Upper lobe of left lung (tissue), 6 donors: ENCODE results near the gene ATP10B. TPM values are rescaled to one million over a fixed set of nuclear protein-coding genes. Genes with fewer than 3 reads are reported as not detected.

Experiments used
- ATAC-seq, 2 donors: fragments of 200-7000 bp; cut with Tn5 transposase; one replicate each; pipeline ENCODE4 v1.9.1; 2022; ENCODE audit warnings: mild to moderate bottlenecking in 2 of 2, moderate library complexity in 2 of 2; ENCODE audit not compliant: low FRiP score in 2 of 2
- DNase-seq, 2 donors: peaks; one replicate each; pipeline ENCODE4 v3.0.0-alpha.2; 2019 to 2020
- H3K27ac ChIP-seq, 4 donors: fragments of 200-600 bp; sonication (generic); one replicate each; pipeline ENCODE4 v1.5.1; 2016 to 2019
- H3K27me3 ChIP-seq, 4 donors: fragments of 200-600 bp; sonication (generic); one replicate each; pipeline ENCODE4 v1.5.1; 2017 to 2019
- H3K36me3 ChIP-seq, 4 donors: fragments of 200-600 bp; sonication (generic); one replicate each; pipeline ENCODE4 v1.5.1; 2016 to 2019
- H3K4me1 ChIP-seq, 4 donors: fragments of 200-600 bp; sonication (generic); one replicate each; pipeline ENCODE4 v1.5.1; 2018 to 2019
- H3K4me3 ChIP-seq, 4 donors: fragments of 200-600 bp; sonication (generic); one replicate each; pipeline ENCODE4 v1.5.1; 2017 to 2019; ENCODE audit warnings: mild to moderate bottlenecking in 2 of 4, moderate library complexity in 1 of 4
- H3K9me3 ChIP-seq, 4 donors: fragments of 200-600 bp; sonication (generic); one replicate each; pipeline ENCODE4 v1.5.1; 2018 to 2019
- EP300 ChIP-seq, 4 donors: sonication (generic); formaldehyde crosslinking; IDR thresholded peaks; one replicate each; pipeline ENCODE4 v1.5.1; 2017; ENCODE audit warnings: antibody characterized with exemption in 4 of 4, control low read depth in 2 of 4
- POLR2A ChIP-seq, 4 donors: fragments of 450-650 bp; IDR thresholded peaks; one replicate each; pipeline ENCODE4 v1.5.1; 2016 to 2017; ENCODE audit warnings: antibody characterized with exemption in 4 of 4, mild to moderate bottlenecking in 2 of 4
- POLR2AphosphoS5 ChIP-seq, 2 donors: sonication (generic); formaldehyde crosslinking; IDR thresholded peaks; one replicate each; pipeline ENCODE4 v1.5.1; 2017; ENCODE audit warnings: antibody characterized with exemption in 2 of 2
- WGBS, 2 donors: methylation state at CpG; one replicate each; pipeline ENCODE4 v1.1.5; 2017 to 2018; 5-methylcytosine and 5-hydroxymethylcytosine counted together
- total RNA-seq, 6 donors: library from RNA; depleted of rRNA in 4 of 6; stranded (reverse); fragments of >200 nt in 4 of 6; gene quantifications; one replicate each; pipeline versions ENCODE4 v1.1.0 to v1.2.1, GENCODE V29; 2016 to 2021
- TF ChIP-seq, protein P1 (sequence below), 6 experiments: fragments of 450-650 bp in 4 of 6; fragments of 200-600 bp in 2 of 6; sonication (generic) in 2 of 6; IDR thresholded peaks; one replicate each; pipeline ENCODE4 v1.5.1; 2016 to 2019; ENCODE audit warnings: antibody characterized with exemption in 6 of 6
- donor health status: DM: no; HTN: no; CAD: no; lungs with moderate emphysema.
- donor health status: DM: no; HTN: yes; CAD: no; lungs with severe emphysema.

ATP10B gene
- total RNA-seq, 6 donors from 2014 or later = under 0.01 to 0.30 (median 0.09) TPM; not detected in 1

GRCh38 chr5:160703547-160704189, 148.3 kb downstream of the ATP10B start:
- 81 to 85% methylated on average over 5 of the region's 5 CpGs for WGBS, 2 donors
- Histone ChIP-seq H3K36me3 (no peaks in the 10 kb centered on the region), H3K27ac (no peak overlapping the region), H3K9me3 (no peaks in the 10 kb centered on the region), H3K4me3 (no peak overlapping the region), H3K27me3 (no peaks in the 10 kb centered on the region), H3K4me1 (no peaks in the 10 kb centered on the region)
- no peak for ATAC-seq
- TF ChIP-seq, protein P1, sequence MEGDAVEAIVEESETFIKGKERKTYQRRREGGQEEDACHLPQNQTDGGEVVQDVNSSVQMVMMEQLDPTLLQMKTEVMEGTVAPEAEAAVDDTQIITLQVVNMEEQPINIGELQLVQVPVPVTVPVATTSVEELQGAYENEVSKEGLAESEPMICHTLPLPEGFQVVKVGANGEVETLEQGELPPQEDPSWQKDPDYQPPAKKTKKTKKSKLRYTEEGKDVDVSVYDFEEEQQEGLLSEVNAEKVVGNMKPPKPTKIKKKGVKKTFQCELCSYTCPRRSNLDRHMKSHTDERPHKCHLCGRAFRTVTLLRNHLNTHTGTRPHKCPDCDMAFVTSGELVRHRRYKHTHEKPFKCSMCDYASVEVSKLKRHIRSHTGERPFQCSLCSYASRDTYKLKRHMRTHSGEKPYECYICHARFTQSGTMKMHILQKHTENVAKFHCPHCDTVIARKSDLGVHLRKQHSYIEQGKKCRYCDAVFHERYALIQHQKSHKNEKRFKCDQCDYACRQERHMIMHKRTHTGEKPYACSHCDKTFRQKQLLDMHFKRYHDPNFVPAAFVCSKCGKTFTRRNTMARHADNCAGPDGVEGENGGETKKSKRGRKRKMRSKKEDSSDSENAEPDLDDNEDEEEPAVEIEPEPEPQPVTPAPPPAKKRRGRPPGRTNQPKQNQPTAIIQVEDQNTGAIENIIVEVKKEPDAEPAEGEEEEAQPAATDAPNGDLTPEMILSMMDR (IDR thresholded peaks at IDR 0.05) = no peak
- TF ChIP-seq POLR2AphosphoS5 (IDR thresholded peaks at IDR 0.05) (no peak), POLR2A (IDR thresholded peaks at IDR 0.05) (no peak), EP300 (IDR thresholded peaks at IDR 0.05) (no peak)
- no peak for DNase-seq

- Histone ChIP-seq H3K4me3 (no peak overlapping the region), H3K27me3 (no peaks in the 10 kb centered on the region), H3K36me3 (no peaks in the 10 kb centered on the region), H3K4me1 (no peaks in the 10 kb centered on the region), H3K9me3 (no peaks in the 10 kb centered on the region), H3K27ac (no peak overlapping the region)
- WGBS, 2 donors = 73 to 83% methylated on average over 3 of the region's 3 CpGs
- no peak for DNase-seq
- peak in 1 of 2 donors; percentile 69 for ATAC-seq
- TF ChIP-seq, protein P1 (IDR thresholded peaks at IDR 0.05) = no peak
- no peak for TF ChIP-seq EP300 (IDR thresholded peaks at IDR 0.05)
- no peak for TF ChIP-seq POLR2AphosphoS5 (IDR thresholded peaks at IDR 0.05)
- no peak for TF ChIP-seq POLR2A (IDR thresholded peaks at IDR 0.05)
Observed at GRCh38 chr5:160702934-160703333, 149.1 kb downstream of the ATP10B start.

GRCh38 chr5:160702311-160702803, 149.7 kb downstream of the ATP10B start:
- Histone ChIP-seq H3K27me3 (no peaks in the 10 kb centered on the region), H3K36me3 (no peaks in the 10 kb centered on the region), H3K4me1 (no peaks in the 10 kb centered on the region), H3K27ac (no peak overlapping the region), H3K9me3 (no peaks in the 10 kb centered on the region), H3K4me3 (no peak overlapping the region)
- no peak for DNase-seq
- peak in 1 of 2 donors; percentile 21 for ATAC-seq
- TF ChIP-seq POLR2A (IDR thresholded peaks at IDR 0.05) = no peak
- TF ChIP-seq POLR2AphosphoS5 (IDR thresholded peaks at IDR 0.05) = no peak
- TF ChIP-seq EP300 (IDR thresholded peaks at IDR 0.05) = no peak
- TF ChIP-seq, protein P1 (IDR thresholded peaks at IDR 0.05) = no peak
- WGBS, 2 donors = 57 to 64% methylated on average over 2 of the region's 2 CpGs

- H3K27me3 ChIP-seq = no peaks in the 10 kb centered on the region
- no peaks in the 10 kb centered on the region for H3K9me3 ChIP-seq
- no peaks in the 10 kb centered on the region for H3K36me3 ChIP-seq
- DNase-seq (no peak), ATAC-seq (no peak)
- TF ChIP-seq EP300 (IDR thresholded peaks at IDR 0.05) (no peak), POLR2A (IDR thresholded peaks at IDR 0.05) (no peak), POLR2AphosphoS5 (IDR thresholded peaks at IDR 0.05) (no peak)
- TF ChIP-seq, protein P1 (IDR thresholded peaks at IDR 0.05) = no peak
- H3K27ac ChIP-seq = no peak overlapping the region
- no peak overlapping the region for H3K4me3 ChIP-seq
- no peaks in the 10 kb centered on the region for H3K4me1 ChIP-seq
Observed at GRCh38 chr5:160701403-160701802, 150.6 kb downstream of the ATP10B start.

DNA sequence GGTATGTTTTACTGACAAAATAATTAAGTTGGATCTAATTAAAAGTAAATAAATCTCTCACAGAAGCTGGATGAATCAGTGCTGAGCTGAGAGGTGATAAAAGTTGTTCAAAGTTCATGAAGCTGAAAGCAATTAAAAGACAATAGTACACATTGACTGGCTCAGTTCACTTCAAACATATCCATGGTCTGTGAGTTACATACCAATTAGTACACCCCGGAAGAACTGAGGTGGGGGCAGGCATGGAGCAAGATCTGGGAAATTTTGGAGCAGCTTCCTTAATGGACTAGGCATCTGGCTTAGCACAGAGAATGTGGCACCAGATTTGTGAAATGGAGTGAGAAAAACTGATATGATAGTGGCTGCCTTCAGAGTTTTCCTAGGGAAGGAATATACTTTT, 152.7 kb downstream of the ATP10B start:
- Histone ChIP-seq H3K4me1 (peaks cover 0 to under 1% (median 0%) of the 10 kb centered on the region in 4 donors), H3K9me3 (no peaks in the 10 kb centered on the region), H3K4me3 (no peak overlapping the region), H3K27ac (no peak overlapping the region), H3K36me3 (no peaks in the 10 kb centered on the region), H3K27me3 (no peaks in the 10 kb centered on the region)
- DNase-seq = no peak
- ATAC-seq = no peak
- WGBS, 2 donors = 56 to 71% methylated on average over 1 of the region's 1 CpG
- TF ChIP-seq POLR2AphosphoS5 (IDR thresholded peaks at IDR 0.05) (no peak), EP300 (IDR thresholded peaks at IDR 0.05) (no peak), POLR2A (IDR thresholded peaks at IDR 0.05) (no peak)
- TF ChIP-seq, protein P1 (IDR thresholded peaks at IDR 0.05) = no peak
